A549 (cell line): ENCODE data around the gene ZFYVE28. TPM values are rescaled to one million over a fixed set of nuclear protein-coding genes. Genes with fewer than 3 reads are reported as not detected.

Source experiments
- ATAC-seq, 2 experiments: fragments of 200-7000 bp in 1 of 2; fragments of >200 bp in 1 of 2; cut with Nextera tagmentation in 1 of 2; cut with Tn5 transposase in 1 of 2; 3 replicates each; pipeline versions ENCODE4 v1.8.0 to v1.9.1; 2018 to 2020; ENCODE audit warnings: mild to moderate bottlenecking in 1 of 2, moderate library complexity in 1 of 2
- CTCF ChIA-PET: fragments of 300-600 bp; sonication (Branson Sonifier 250); formaldehyde crosslinking; extraction: SDS; loops from one replicate; lab custom pipeline; 2021; ENCODE audit warnings: antibody characterized with exemption, inconsistent platforms; lab: Yijun Ruan, JAX
- POLR2A ChIA-PET: fragments of 350-600 bp; formaldehyde crosslinking; extraction: SDS; loops from one replicate; lab custom pipeline; 2021; ENCODE audit warnings: antibody characterized with exemption, inconsistent platforms; lab: Yijun Ruan, JAX
- DNase-seq, 2 experiments: peaks; one replicate each; pipeline versions ENCODE4 v3.0.0 to v3.0.0-alpha.2; 2011 to 2016; ENCODE audit warnings: low read depth in 1 of 2, low spot score in 1 of 2
- FAIRE-seq: peaks from 2 replicates; lab custom pipeline; 2011; peaks lifted over from hg19 to GRCh38; lab: Jason Lieb, UNC
- H3K27ac ChIP-seq, 2 experiments: fragments of >200 bp; sonication (Bioruptor Twin); formaldehyde crosslinking; 3 replicates each; pipeline ENCODE4 v1.5.1; 2016 to 2017
- H3K4me1 ChIP-seq: fragments of >200 bp; sonication (Bioruptor Twin); formaldehyde crosslinking; 3 replicates; pipeline ENCODE4 v1.6.1; 2016
- H3K4me2 ChIP-seq: fragments of >200 bp; sonication (Bioruptor Twin); formaldehyde crosslinking; 3 replicates; pipeline ENCODE4 v1.6.1; 2016
- H3K4me3 ChIP-seq: fragments of >200 bp; sonication (Bioruptor Twin); formaldehyde crosslinking; 3 replicates; pipeline ENCODE4 v1.5.1; 2016
- H3K9me3 ChIP-seq: fragments of >200 bp; sonication (Bioruptor Twin); formaldehyde crosslinking; 3 replicates; pipeline ENCODE4 v1.6.1; 2016
- CHD2 ChIP-seq: fragments of 150-350 bp; IDR thresholded peaks from 2 replicates; pipeline ENCODE4 v1.6.1; 2014; ENCODE audit warnings: low read length; ENCODE audit not compliant: partially characterized antibody
- FOSB ChIP-seq: fragments of 250-450 bp; sonication (Bioruptor Pico); IDR thresholded peaks from 2 replicates; pipeline ENCODE4 v1.5.0; 2020; ENCODE audit warnings: mild to moderate bottlenecking, moderate library complexity
- GATA3 ChIP-seq: IDR thresholded peaks from 2 replicates; pipeline ENCODE4 v1.6.1; 2012; ENCODE audit warnings: borderline replicate concordance
- HEYL ChIP-seq: fragments of 250-450 bp; sonication (Bioruptor Pico); IDR thresholded peaks from 2 replicates; pipeline ENCODE4 v1.8.0; 2021; ENCODE audit warnings: mild to moderate bottlenecking, moderate library complexity
- HOXB5 ChIP-seq: fragments of 250-450 bp; sonication (Bioruptor Pico); IDR thresholded peaks from 2 replicates; pipeline ENCODE4 v1.5.0; 2020; ENCODE audit warnings: mild to moderate bottlenecking, moderate library complexity
- KDM1A ChIP-seq: fragments of 200-600 bp; sonication (generic); IDR thresholded peaks from 2 replicates; pipeline ENCODE4 v1.6.1; 2016; ENCODE audit warnings: low read depth, mild to moderate bottlenecking
- KDM5A ChIP-seq: fragments of 200-600 bp; sonication (generic); IDR thresholded peaks from 2 replicates; pipeline ENCODE4 v1.6.1; 2016; ENCODE audit warnings: antibody characterized with exemption, mild to moderate bottlenecking
- MAZ ChIP-seq: fragments of 150-350 bp; IDR thresholded peaks from 2 replicates; pipeline ENCODE4 v1.6.1; 2014; ENCODE audit warnings: antibody characterized with exemption, low read depth, low read length, borderline replicate concordance
- NFE2L2 ChIP-seq: fragments of 150-350 bp; conservative IDR thresholded peaks from 2 replicates; pipeline ENCODE4 v1.6.1; 2014; ENCODE audit warnings: low read length
- ZFP36 ChIP-seq: fragments of 450-650 bp; IDR thresholded peaks from 2 replicates; pipeline ENCODE4 v1.6.1; 2014; ENCODE audit warnings: borderline replicate concordance; ENCODE audit not compliant: partially characterized antibody
- WGBS: methylation state at CpG from one replicate; pipeline ENCODE4 v1.1.6; 2017; ENCODE audit errors: missing lambda C conversion rate; 5-methylcytosine and 5-hydroxymethylcytosine counted together
- polyA plus RNA-seq, 4 experiments: library from polyadenylated mRNA; depleted of rRNA in 3 of 4; stranded (reverse); fragments of >200 nt; fragmentation: RNase III in 1 of 4; extraction: RNeasy Plus Mini Kit Qiagen cat#74134 plus additional on column Dnase treatment in 1 of 4; gene quantifications; 2 replicates in 3 of 4; 3 replicates in 1 of 4; pipeline ENCODE4 v1.2.3, GENCODE V29; 2011 to 2017
- TF ChIP-seq, protein P1 (sequence below): fragments of 200-600 bp; sonication (generic); IDR thresholded peaks from 2 replicates; pipeline ENCODE4 v1.6.1; 2016; ENCODE audit warnings: antibody characterized with exemption, mild to moderate bottlenecking, moderate library complexity
- TF ChIP-seq, protein P2 (sequence below): IDR thresholded peaks from 2 replicates; pipeline ENCODE4 v1.6.1; 2012

ZFYVE28 gene
- polyA plus RNA-seq, 2 of the 4 experiments (the other 2 are of a cell fraction), result 2.1 to 2.3 TPM

DNA sequence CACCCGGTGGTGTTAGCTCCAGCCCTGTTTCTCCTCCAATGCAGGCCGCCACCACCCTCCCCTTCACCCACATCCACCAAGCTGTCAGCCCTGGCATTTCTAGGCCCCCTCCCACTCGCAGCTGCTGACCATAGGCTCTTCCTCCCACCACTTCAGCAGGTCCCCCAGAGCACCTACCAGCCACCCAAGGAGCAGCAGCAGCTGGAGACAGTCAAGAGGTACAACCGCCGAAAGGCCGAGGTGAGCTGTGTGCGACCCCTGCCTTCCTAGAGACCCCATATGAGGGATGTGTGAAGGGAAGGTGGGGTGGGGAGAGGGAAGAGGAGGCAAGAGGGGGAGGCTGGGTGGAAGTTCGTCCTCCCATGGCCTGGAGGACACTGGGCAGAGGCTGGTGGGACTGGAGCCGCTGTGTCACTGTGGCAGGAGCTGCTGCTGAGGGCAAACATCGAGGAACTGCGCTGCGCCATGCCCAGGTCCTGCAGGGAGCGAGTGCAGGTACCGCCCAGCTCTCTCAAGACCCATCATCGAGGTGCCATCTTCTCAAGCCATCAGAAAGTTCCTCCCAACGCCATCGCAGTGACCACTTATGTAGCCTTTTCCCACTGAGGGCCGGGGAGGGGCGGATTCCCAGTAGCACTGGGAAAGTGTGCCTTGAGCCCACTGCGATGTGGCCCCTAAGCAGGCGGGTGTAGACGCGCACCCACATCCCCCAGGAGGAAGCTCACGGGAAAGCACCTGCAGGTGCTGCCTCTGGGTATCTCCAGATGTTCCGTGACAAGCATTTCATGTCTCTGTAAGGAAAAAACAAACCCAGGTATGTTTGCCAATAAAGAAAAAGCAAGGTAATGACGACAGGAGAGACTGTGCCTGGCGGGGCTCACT lies 31.3 kb upstream of the ZFYVE28 start:
- TF ChIP-seq, protein P1, sequence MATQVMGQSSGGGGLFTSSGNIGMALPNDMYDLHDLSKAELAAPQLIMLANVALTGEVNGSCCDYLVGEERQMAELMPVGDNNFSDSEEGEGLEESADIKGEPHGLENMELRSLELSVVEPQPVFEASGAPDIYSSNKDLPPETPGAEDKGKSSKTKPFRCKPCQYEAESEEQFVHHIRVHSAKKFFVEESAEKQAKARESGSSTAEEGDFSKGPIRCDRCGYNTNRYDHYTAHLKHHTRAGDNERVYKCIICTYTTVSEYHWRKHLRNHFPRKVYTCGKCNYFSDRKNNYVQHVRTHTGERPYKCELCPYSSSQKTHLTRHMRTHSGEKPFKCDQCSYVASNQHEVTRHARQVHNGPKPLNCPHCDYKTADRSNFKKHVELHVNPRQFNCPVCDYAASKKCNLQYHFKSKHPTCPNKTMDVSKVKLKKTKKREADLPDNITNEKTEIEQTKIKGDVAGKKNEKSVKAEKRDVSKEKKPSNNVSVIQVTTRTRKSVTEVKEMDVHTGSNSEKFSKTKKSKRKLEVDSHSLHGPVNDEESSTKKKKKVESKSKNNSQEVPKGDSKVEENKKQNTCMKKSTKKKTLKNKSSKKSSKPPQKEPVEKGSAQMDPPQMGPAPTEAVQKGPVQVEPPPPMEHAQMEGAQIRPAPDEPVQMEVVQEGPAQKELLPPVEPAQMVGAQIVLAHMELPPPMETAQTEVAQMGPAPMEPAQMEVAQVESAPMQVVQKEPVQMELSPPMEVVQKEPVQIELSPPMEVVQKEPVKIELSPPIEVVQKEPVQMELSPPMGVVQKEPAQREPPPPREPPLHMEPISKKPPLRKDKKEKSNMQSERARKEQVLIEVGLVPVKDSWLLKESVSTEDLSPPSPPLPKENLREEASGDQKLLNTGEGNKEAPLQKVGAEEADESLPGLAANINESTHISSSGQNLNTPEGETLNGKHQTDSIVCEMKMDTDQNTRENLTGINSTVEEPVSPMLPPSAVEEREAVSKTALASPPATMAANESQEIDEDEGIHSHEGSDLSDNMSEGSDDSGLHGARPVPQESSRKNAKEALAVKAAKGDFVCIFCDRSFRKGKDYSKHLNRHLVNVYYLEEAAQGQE, result no peak
- Histone ChIP-seq H3K9me3 (no peaks in the 10 kb centered on the region), H3K4me3 (no peak overlapping the region), H3K4me2 (no peak overlapping the region), H3K4me1 (no peaks in the 10 kb centered on the region), H3K27ac (no peak overlapping the region)
- POLR2A ChIA-PET, result no interaction called here
- ATAC-seq, result no peak
- 66% methylated on average over 14 of the region's 27 CpGs for WGBS
- no peak for FAIRE-seq
- DNase-seq, result no peak
- CTCF ChIA-PET, result interaction anchor here (0.9 to 2.9 kb wide), 4 partner anchors 10 to 551 kb away, joined by 3 to 10 read pairs (median 3); no protein-coding TSS in a partner anchor

DNA sequence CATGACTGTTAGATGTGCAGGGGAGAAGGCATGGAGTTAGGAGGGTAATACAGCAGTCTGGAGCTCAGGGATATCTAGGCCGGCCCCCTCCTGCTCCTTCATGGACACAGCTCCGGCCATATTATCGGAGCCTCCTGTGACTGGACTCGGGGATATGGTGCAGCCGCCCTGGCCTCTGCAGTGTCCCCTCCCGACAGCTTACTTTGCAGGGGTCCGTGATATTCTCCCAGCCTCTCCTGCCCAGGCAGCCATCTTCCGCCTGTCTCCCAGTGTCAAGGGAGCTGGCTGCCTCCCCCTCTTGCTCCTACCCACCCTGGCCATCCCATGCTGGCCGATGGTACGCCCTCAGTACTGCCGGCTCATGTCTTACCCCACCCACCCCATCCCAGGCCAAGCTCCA lies 30.6 kb upstream of the ZFYVE28 start:
- DNase-seq (no peak), FAIRE-seq (no peak), ATAC-seq (no peak)
- CTCF ChIA-PET, result interaction anchor here (0.9 to 1.1 kb wide), 3 partner anchors 13 to 550 kb away, joined by 3 read pairs; no protein-coding TSS in a partner anchor
- Histone ChIP-seq H3K4me1 (no peaks in the 10 kb centered on the region), H3K9me3 (no peaks in the 10 kb centered on the region), H3K4me3 (no peak overlapping the region), H3K4me2 (no peak overlapping the region), H3K27ac (no peak overlapping the region)
- POLR2A ChIA-PET, result no interaction called here
- TF ChIP-seq CHD2 (no peak), KDM5A (no peak)
- WGBS, result 73% methylated on average over 11 of the region's 11 CpGs

DNA sequence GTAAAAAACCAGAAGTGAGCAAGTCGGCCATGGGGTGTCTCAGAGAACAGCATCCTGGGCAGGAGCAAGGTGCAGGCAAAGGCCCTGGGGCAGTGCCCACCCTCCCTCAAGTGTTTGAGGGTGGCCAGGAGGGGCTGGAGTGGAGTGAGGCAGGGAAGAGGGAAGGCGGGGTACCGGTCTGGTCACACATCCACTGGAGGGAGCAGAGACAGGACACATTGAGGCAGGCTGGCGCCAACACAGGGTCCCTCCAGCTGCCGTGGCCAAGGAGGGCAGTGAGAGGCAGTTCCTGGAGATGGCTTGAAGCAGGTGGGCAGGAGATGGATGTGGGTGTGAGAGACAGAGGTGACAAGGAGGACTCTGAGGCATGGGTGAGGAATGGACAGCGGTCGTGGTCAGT lies 30.1 kb upstream of the ZFYVE28 start:
- CTCF ChIA-PET, result no interaction called here
- TF ChIP-seq HOXB5 (CRISPR knock-in tag), result no peak
- TF ChIP-seq HEYL (CRISPR knock-in tag), result no peak
- no peak for TF ChIP-seq GATA3
- POLR2A ChIA-PET, result no interaction called here
- ATAC-seq, result no peak
- Histone ChIP-seq H3K4me2 (no peak overlapping the region), H3K9me3 (no peaks in the 10 kb centered on the region), H3K4me3 (no peak overlapping the region), H3K27ac (no peak overlapping the region), H3K4me1 (no peaks in the 10 kb centered on the region)
- DNase-seq, result no peak
- WGBS, result 69% methylated on average over 7 of the region's 7 CpGs
- no peak for FAIRE-seq

DNA sequence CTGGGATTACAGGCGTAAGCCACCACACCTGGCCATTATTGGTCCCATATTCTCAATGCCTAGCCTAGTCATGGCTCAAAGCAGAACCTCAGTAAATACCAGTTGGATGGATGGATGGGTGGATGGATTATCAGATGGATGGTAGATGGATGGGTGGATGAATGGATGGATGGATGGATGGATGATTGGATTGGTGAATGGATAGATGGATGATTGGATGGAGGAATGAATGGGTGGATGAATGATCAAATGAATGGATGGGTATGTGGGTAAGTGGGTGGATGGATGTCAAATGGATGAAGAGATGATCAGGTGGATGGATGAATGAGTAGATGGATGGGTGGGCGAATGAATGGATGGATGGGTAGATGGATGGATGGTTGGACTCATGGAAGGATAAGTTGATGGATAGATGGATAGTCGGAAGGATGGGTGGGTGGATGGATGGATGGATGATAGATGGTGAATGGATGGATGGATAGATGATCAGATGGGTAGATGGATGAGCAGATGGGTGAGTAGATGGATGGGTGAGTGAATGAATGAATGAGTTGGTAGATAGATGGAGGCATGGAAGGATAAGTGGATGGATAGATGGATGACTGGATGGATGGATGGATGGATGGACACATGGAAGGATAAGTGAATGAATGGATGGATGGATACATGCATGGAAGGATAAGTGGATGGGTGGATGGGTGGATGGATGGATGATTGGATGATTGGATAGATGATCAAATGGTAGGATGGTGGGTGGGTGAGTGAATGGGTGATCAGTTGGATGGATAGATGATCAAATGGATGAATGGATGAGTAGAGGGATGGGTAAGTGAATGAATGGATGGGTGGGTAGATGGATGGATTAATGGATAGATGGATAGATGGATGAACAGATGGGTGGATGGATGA lies 28.5 kb upstream of the ZFYVE28 start:
- Histone ChIP-seq H3K4me2 (no peak overlapping the region), H3K27ac (no peak overlapping the region), H3K4me3 (no peak overlapping the region), H3K4me1 (0 out of 3 replicates have a peak, but pooled peaks cover 2% of the 10 kb centered on the region), H3K9me3 (no peaks in the 10 kb centered on the region)
- CTCF ChIA-PET, result no interaction called here
- DNase-seq (no peak), ATAC-seq (no peak), FAIRE-seq (no peak)
- WGBS, result 6% methylated on average over 3 of the region's 3 CpGs
- POLR2A ChIA-PET, result no interaction called here
- TF ChIP-seq FOSB (CRISPR knock-in tag), result no peak

DNA sequence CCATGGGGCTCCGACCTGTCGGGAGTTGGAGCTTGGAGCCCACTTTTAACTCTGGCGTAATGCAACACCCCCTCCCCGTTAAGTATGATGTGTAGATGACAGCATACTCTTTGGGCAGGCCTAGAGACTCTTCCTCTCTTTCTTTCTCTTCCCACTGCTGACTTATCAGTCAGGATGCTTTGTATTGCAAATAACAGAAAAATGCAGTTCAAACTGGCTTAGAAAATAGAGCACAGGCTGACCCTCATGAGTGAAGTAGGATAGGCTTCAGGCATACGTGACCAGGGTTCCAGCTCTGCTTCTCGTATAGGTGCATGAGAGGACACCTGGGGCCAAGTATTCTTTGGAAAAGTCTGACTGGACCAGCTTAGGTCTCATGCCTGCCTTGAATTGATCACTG lies 27.1 kb upstream of the ZFYVE28 start:
- ChIA-PET POLR2A (no interaction called here), CTCF (interaction anchor here (0.9 to 1.7 kb wide), 2 partner anchors 32 to 225 kb away, joined by 5 read pairs; no protein-coding TSS in a partner anchor)
- DNase-seq (no peak), FAIRE-seq (no peak)
- 88% methylated on average over 6 of the region's 6 CpGs for WGBS
- H3K9me3 ChIP-seq, result no peaks in the 10 kb centered on the region
- H3K4me3 ChIP-seq, result no peak overlapping the region
- 0 out of 3 replicates have a peak, but pooled peaks cover 3% of the 10 kb centered on the region for H3K4me1 ChIP-seq
- no peak overlapping the region for H3K27ac ChIP-seq
- H3K4me2 ChIP-seq, result no peak overlapping the region
- TF ChIP-seq KDM1A (no peak), NFE2L2 (no peak), CHD2 (no peak), MAZ (no peak), ZFP36 (no peak), GATA3 (no peak)
- TF ChIP-seq, protein P2, sequence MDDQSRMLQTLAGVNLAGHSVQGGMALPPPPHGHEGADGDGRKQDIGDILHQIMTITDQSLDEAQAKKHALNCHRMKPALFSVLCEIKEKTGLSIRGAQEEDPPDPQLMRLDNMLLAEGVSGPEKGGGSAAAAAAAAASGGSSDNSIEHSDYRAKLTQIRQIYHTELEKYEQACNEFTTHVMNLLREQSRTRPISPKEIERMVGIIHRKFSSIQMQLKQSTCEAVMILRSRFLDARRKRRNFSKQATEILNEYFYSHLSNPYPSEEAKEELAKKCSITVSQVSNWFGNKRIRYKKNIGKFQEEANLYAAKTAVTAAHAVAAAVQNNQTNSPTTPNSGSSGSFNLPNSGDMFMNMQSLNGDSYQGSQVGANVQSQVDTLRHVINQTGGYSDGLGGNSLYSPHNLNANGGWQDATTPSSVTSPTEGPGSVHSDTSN, result no peak
- TF ChIP-seq, all 56 proteins: peak for 0
- no peak for ATAC-seq
